22Rv1 (cell line): ENCODE data around the gene RETREG3.

Experiments used
- ZFX ChIP-seq: fragments of 450-650 bp; IDR thresholded peaks from 2 replicates; pipeline ENCODE4 v1.6.1; 2017; ENCODE audit warnings: antibody characterized with exemption, borderline replicate concordance
- TF ChIP-seq, protein P1 (sequence below): fragments of 450-650 bp; IDR thresholded peaks from 2 replicates; pipeline ENCODE4 v1.5.1; 2017; ENCODE audit warnings: mild to moderate bottlenecking

DNA sequence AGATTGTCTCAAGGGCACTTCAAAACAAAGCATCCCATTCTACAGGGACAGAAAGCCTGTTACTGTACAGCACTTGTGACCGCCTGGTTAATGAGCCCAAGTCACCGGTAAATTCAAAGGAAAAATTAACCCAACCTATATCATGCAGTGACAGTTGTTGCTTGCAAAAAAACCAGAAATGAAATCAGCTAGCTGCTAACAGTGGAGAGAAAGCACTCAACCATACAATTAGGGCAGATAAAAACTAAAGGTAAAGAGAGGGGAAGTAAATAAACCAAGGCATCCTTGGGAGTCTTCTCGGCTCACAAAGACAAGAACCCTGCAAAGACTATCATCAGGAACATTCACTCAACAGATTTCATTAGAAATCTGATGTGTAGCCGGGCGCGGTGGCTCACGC lies 5.9 kb downstream of the RETREG3 start:
- TF ChIP-seq, protein P1, sequence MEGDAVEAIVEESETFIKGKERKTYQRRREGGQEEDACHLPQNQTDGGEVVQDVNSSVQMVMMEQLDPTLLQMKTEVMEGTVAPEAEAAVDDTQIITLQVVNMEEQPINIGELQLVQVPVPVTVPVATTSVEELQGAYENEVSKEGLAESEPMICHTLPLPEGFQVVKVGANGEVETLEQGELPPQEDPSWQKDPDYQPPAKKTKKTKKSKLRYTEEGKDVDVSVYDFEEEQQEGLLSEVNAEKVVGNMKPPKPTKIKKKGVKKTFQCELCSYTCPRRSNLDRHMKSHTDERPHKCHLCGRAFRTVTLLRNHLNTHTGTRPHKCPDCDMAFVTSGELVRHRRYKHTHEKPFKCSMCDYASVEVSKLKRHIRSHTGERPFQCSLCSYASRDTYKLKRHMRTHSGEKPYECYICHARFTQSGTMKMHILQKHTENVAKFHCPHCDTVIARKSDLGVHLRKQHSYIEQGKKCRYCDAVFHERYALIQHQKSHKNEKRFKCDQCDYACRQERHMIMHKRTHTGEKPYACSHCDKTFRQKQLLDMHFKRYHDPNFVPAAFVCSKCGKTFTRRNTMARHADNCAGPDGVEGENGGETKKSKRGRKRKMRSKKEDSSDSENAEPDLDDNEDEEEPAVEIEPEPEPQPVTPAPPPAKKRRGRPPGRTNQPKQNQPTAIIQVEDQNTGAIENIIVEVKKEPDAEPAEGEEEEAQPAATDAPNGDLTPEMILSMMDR: no peak
- no peak for TF ChIP-seq ZFX
